ENCODE data around the gene CACNA1A.

CACNA1A gene

GRCh38 chr19:13420780-13421179 lies 85.5 kb downstream of the CACNA1A start:
- peaks cover 12% of the 10 kb centered on the region for H3K9me3 Mint-ChIP-seq
- H3K27me3 Mint-ChIP-seq (ENCODE audit: low read depth), result no peaks in the 10 kb centered on the region
- no peak overlapping the region for H3K4me3 Mint-ChIP-seq
- no peaks in the 10 kb centered on the region for H3K4me1 Mint-ChIP-seq
- no peak for TF ChIP-seq CTCF (IDR thresholded peaks at IDR 0.05; ENCODE audit: unreplicated experiment in 3 of 3)
- H3K36me3 Mint-ChIP-seq (ENCODE audit: low read depth), result no peaks in the 10 kb centered on the region
- H3K27ac Mint-ChIP-seq, result no peak overlapping the region

GRCh38 chr19:13417054-13417453 lies 89.2 kb downstream of the CACNA1A start:
- H3K36me3 Mint-ChIP-seq (ENCODE audit: low read depth), result no peaks in the 10 kb centered on the region
- TF ChIP-seq CTCF (IDR thresholded peaks at IDR 0.05; ENCODE audit: unreplicated experiment in 3 of 3), result no peak
- no peaks in the 10 kb centered on the region for H3K4me1 Mint-ChIP-seq
- no peak overlapping the region for H3K4me3 Mint-ChIP-seq
- H3K9me3 Mint-ChIP-seq, result peaks cover 3% of the 10 kb centered on the region
- H3K27ac Mint-ChIP-seq, result no peak overlapping the region
- no peaks in the 10 kb centered on the region for H3K27me3 Mint-ChIP-seq (ENCODE audit: low read depth)

GRCh38 chr19:13411899-13412298 lies 94.4 kb downstream of the CACNA1A start:
- Mint-ChIP-seq H3K4me1 (no peaks in the 10 kb centered on the region), H3K27ac (no peak overlapping the region), H3K9me3 (no peaks in the 10 kb centered on the region), H3K4me3 (no peak overlapping the region), H3K36me3 (ENCODE audit: low read depth) (no peaks in the 10 kb centered on the region), H3K27me3 (ENCODE audit: low read depth) (peaks cover 4% of the 10 kb centered on the region)
- TF ChIP-seq CTCF (IDR thresholded peaks at IDR 0.05; ENCODE audit: unreplicated experiment in 3 of 3), result no peak

GRCh38 chr19:13410946-13411345 lies 95.3 kb downstream of the CACNA1A start:
- no peaks in the 10 kb centered on the region for H3K9me3 Mint-ChIP-seq
- peaks cover 4% of the 10 kb centered on the region for H3K27me3 Mint-ChIP-seq (ENCODE audit: low read depth)
- no peak overlapping the region for H3K4me3 Mint-ChIP-seq
- H3K27ac Mint-ChIP-seq, result no peak overlapping the region
- H3K36me3 Mint-ChIP-seq (ENCODE audit: low read depth), result no peaks in the 10 kb centered on the region
- TF ChIP-seq CTCF (IDR thresholded peaks at IDR 0.05; ENCODE audit: unreplicated experiment in 3 of 3), result no peak
- no peaks in the 10 kb centered on the region for H3K4me1 Mint-ChIP-seq

- Mint-ChIP-seq H3K4me3 (no peak overlapping the region), H3K4me1 (no peaks in the 10 kb centered on the region), H3K27ac (no peak overlapping the region), H3K27me3 (ENCODE audit: low read depth) (peaks cover 4% of the 10 kb centered on the region), H3K9me3 (no peaks in the 10 kb centered on the region), H3K36me3 (ENCODE audit: low read depth) (no peaks in the 10 kb centered on the region)
- no peak for TF ChIP-seq CTCF (IDR thresholded peaks at IDR 0.05; ENCODE audit: unreplicated experiment in 3 of 3)
Measured at GRCh38 chr19:13408889-13409518, 97.3 kb downstream of the CACNA1A start.

- Mint-ChIP-seq H3K27me3 (ENCODE audit: low read depth) (no peaks in the 10 kb centered on the region), H3K36me3 (ENCODE audit: low read depth) (no peaks in the 10 kb centered on the region), H3K27ac (no peak overlapping the region), H3K9me3 (no peaks in the 10 kb centered on the region), H3K4me1 (no peaks in the 10 kb centered on the region), H3K4me3 (no peak overlapping the region)
- no peak for TF ChIP-seq CTCF (IDR thresholded peaks at IDR 0.05; ENCODE audit: unreplicated experiment in 3 of 3)
Measured at GRCh38 chr19:13404236-13404635, 102.0 kb downstream of the CACNA1A start.
